ENCODE measurements around the gene NHLRC4. TPM values are rescaled to one million over a fixed set of nuclear protein-coding genes. Genes with fewer than 3 reads are reported as not detected.
A peak's percentile ranks its signal among the peaks of the same experiment; 100 is the strongest.

Gene NHLRC4
- total RNA-seq, 1 donor from 2014 or later, result 0.46 TPM

- no peaks in the 10 kb centered on the region for H3K27me3 ChIP-seq (ENCODE audit: control insufficient read depth, insufficient read depth, low read length)
- DNase-seq (ENCODE audit: low read depth), result no peak
- no peaks in the 10 kb centered on the region for H3K36me3 ChIP-seq (ENCODE audit: control insufficient read depth, insufficient read depth, low read length)
- no peak for TF ChIP-seq CTCF (IDR thresholded peaks at IDR 0.05; ENCODE audit: insufficient read depth, low read length, poor library complexity, severe bottlenecking)
- no peak overlapping the region for H3K4me3 ChIP-seq (ENCODE audit: low read depth, low read length)
Observed at GRCh38 chr16:608019-608418, 41.2 kb downstream of the NHLRC4 start.

- no peak for TF ChIP-seq CTCF (IDR thresholded peaks at IDR 0.05; ENCODE audit: insufficient read depth, low read length, poor library complexity, severe bottlenecking)
- Histone ChIP-seq H3K36me3 (ENCODE audit: control insufficient read depth, insufficient read depth, low read length) (no peaks in the 10 kb centered on the region), H3K4me3 (ENCODE audit: low read depth, low read length) (no peak overlapping the region), H3K27me3 (ENCODE audit: control insufficient read depth, insufficient read depth, low read length) (no peaks in the 10 kb centered on the region)
- no peak for DNase-seq (ENCODE audit: low read depth)
Observed at GRCh38 chr16:609316-609715, 42.5 kb downstream of the NHLRC4 start.

- Histone ChIP-seq H3K4me3 (ENCODE audit: low read depth, low read length) (no peak overlapping the region), H3K27me3 (ENCODE audit: control insufficient read depth, insufficient read depth, low read length) (no peaks in the 10 kb centered on the region), H3K36me3 (ENCODE audit: control insufficient read depth, insufficient read depth, low read length) (no peaks in the 10 kb centered on the region)
- no peak for TF ChIP-seq CTCF (IDR thresholded peaks at IDR 0.05; ENCODE audit: insufficient read depth, low read length, poor library complexity, severe bottlenecking)
- no peak for DNase-seq (ENCODE audit: low read depth)
Observed at GRCh38 chr16:609984-610383, 43.2 kb downstream of the NHLRC4 start.

- Histone ChIP-seq H3K36me3 (ENCODE audit: control insufficient read depth, insufficient read depth, low read length) (no peaks in the 10 kb centered on the region), H3K27me3 (ENCODE audit: control insufficient read depth, insufficient read depth, low read length) (no peaks in the 10 kb centered on the region), H3K4me3 (ENCODE audit: low read depth, low read length) (no peak overlapping the region)
- peak; percentile 71 for TF ChIP-seq CTCF (IDR thresholded peaks at IDR 0.05; ENCODE audit: insufficient read depth, low read length, poor library complexity, severe bottlenecking)
- DNase-seq (ENCODE audit: low read depth), result no peak
Observed at GRCh38 chr16:610513-611381, 43.9 kb downstream of the NHLRC4 start.

- DNase-seq (ENCODE audit: low read depth), result no peak
- no peak for TF ChIP-seq CTCF (IDR thresholded peaks at IDR 0.05; ENCODE audit: insufficient read depth, low read length, poor library complexity, severe bottlenecking)
- Histone ChIP-seq H3K27me3 (ENCODE audit: control insufficient read depth, insufficient read depth, low read length) (no peaks in the 10 kb centered on the region), H3K4me3 (ENCODE audit: low read depth, low read length) (no peak overlapping the region), H3K36me3 (ENCODE audit: control insufficient read depth, insufficient read depth, low read length) (no peaks in the 10 kb centered on the region)
Observed at GRCh38 chr16:615122-615521, 48.3 kb downstream of the NHLRC4 start.
